ENCODE data around the gene SPIRE1.
"Not testable (repeated sequence)": the region's sequence is repeated elsewhere in the genome, so short reads cannot be mapped to it uniquely, and the experiment has no call there.

Gene SPIRE1

GRCh38 chr18:12647773-12648172 lies 10.1 kb downstream of the SPIRE1 start:
- DNase-seq (ENCODE audit: low read depth in 2 of 2), result no peak

- DNase-seq (ENCODE audit: low read depth in 2 of 2), result no peak
These were observed 12.1 kb downstream of the SPIRE1 start for GRCh38 chr18:12645751-12646203.

GRCh38 chr18:12645254-12645653 lies 12.7 kb downstream of the SPIRE1 start:
- DNase-seq (ENCODE audit: low read depth in 2 of 2), result no peak

- DNase-seq (ENCODE audit: low read depth in 2 of 2), result not testable (repeated sequence)
These were observed 14.2 kb downstream of the SPIRE1 start for GRCh38 chr18:12643756-12644155.

GRCh38 chr18:12640881-12641200 lies 17.1 kb downstream of the SPIRE1 start:
- no peak for DNase-seq (ENCODE audit: low read depth in 2 of 2)

DNA sequence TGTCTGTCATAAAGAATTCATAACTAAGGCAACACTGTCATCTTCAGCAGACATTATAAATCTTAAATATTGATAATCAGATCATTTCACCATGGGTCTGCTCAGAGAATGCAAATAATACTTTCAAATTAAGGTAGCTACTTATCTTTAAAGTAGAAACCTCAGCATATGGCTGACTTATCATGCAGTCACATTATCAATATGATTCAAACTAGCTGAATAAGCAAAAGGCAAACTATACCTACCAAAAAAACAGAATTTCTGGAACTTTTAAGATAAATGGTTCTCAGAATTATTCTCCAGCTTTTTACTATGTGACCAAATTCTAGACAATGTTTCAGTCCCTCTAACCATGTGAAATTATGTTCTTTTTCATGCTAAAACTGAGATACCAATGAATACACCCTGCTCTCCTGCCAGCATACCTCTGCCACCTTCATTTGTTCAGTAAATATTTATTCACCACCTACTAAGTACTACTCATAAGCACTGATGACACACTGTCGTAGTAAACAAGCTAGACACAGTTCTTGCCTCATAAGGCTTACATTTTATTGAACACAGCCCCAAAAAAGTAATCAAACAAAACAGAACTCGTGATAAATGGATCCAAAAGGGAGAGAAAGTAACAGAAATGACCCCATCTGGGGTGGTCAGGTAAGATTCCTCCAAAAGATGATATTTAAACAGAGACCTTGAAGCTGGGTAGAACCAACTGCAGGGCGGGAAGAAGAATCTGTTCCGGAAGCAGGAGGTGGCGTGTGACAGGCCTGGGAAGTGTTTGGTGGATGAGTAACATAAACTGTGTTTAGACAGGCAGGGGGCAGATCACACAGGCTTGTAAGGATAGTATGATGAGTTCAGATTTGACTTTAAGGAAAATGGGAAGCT lies 17.7 kb downstream of the SPIRE1 start:
- no peak for DNase-seq (ENCODE audit: low read depth in 2 of 2)

DNA sequence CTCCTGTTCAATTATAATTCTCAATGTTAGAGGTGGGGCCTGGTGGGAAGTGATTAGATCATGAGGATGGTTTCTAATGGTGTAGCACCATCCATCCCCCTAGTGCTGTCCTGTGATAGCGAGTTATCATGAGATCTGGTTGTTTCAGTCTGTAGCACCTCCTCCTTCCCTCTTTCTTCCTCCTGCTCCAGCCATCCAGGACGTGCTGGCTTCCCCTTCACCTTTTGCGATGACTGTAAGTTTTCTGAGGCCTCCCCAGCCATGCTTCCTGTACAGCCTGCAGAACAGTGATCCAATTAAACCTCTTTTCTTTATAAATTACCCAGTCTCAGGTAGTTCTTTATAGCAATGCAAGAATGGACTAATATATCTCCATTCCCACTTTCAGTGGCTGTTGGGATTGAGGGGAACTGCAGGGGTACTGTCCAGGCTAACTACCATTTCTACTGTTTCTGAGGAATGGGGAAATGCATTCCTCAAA lies 19.2 kb downstream of the SPIRE1 start:
- DNase-seq (ENCODE audit: low read depth in 2 of 2), result no peak

DNA sequence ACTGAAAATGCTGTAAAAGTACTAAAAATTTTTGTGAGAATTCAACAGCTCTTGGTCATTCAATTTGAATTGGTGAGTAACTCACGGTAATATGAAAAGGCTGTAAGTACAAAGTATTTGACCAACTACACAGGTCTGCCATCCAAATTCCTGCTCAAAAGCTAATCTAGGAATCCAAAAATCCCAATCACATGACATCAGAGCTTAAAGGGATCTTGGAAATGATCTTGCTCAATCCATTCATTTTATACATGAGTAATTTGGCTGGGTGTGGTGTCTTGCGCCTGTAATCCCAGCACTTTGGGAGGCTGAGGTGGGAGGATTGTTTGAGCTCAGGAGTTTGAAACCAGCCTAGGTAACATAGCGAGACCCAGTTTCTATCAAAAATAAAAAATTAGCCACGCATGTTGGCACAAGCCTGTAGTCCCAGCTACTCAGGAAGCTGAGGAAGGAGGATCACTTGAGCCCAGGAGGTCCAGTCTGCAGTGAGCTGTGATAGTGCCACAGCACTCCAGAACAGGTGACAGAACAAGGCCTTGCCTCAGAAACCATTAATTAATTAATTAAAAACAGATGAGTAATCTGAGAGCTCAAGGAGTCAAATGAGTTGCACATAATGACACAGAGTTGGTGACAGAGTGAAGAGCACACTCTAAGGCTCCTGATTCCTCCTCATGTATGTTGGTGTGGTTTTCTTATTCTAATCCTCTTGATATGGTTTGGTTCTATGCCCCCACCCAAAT lies 19.8 kb downstream of the SPIRE1 start:
- no peak for DNase-seq (ENCODE audit: low read depth in 2 of 2)

- DNase-seq (ENCODE audit: low read depth in 2 of 2), result no peak
These were observed 20.5 kb downstream of the SPIRE1 start for GRCh38 chr18:12637393-12637792.

DNA sequence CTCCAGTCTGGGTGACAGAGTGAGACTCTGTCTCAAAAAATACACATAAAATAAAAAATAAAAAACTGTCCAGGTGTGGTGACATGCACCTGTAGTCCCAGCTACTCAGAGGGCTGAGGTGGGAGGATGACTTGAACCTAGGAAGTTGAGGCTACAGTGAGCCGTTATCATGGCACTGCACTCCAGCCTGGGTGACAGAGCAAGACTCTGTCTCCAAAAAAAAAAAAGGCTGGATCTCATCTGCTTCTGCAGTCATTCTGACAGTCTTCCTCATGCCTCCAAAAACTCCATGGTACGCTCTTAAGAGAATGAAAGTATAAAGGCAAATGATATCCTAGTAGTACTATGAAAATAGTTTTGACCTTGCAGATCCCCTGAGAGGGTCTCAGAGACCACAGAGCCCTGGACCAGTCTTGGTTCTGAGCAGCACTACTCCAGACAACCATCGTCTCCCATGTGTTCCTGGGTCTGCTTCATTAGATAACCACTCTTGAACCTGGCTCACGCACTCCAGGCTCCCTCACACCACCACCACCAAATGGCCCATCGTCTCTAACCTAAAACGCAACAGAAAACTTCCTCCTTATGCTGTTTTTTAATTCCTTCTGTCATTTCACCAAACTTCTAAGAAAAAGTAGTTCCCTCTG lies 26.0 kb downstream of the SPIRE1 start:
- no peak for DNase-seq (ENCODE audit: low read depth in 2 of 2)

DNA sequence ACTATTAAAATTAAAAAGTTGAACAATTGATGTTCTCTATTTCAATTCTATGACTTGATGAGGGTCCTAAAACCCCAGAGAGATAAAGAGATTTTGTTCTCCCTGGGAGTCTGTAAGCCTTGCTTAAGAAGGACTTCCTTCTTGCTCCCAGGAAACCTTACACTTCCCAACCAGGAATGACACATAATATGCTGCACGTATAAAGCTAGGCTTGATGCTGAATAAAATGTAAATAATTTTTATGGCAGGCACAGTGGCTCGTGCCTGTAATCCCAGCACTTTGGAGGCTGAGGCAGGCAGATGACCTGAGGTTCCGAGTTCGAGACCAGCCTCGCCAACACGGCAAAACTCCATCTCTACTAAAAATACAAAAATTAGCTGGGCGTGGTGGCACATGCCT lies 27.8 kb downstream of the SPIRE1 start:
- DNase-seq (ENCODE audit: low read depth in 2 of 2), result no peak

GRCh38 chr18:12628706-12629702 lies 28.9 kb downstream of the SPIRE1 start:
- no peak for DNase-seq (ENCODE audit: low read depth in 2 of 2)

GRCh38 chr18:12627199-12627598 lies 30.7 kb downstream of the SPIRE1 start:
- DNase-seq (ENCODE audit: low read depth in 2 of 2), result not testable (repeated sequence)

- no peak for DNase-seq (ENCODE audit: low read depth in 2 of 2)
These were observed 32.7 kb downstream of the SPIRE1 start for GRCh38 chr18:12625241-12625640.

GRCh38 chr18:12621742-12622306 lies 36.1 kb downstream of the SPIRE1 start:
- no peak for DNase-seq (ENCODE audit: low read depth in 2 of 2)

DNA sequence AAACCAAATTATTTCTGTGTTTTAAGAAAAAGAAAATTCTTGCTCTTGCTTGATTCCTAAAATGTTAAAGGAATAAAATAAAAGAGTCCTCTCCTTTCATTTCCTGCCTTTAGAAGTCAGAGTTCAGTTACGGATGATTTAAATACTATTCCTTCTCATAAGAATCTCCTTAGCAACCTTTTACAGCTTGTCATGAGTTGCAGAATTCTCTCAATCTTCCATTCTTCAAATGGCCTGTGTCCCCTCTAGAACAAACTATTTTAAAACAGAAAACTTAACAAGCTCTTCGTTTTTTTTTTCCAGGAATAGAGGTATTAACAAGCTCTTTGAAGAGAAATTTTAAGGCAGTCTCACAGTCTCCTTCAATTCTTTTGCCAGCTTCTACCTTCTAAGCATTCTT lies 42.2 kb downstream of the SPIRE1 start:
- no peak for DNase-seq (ENCODE audit: low read depth in 2 of 2)

DNA sequence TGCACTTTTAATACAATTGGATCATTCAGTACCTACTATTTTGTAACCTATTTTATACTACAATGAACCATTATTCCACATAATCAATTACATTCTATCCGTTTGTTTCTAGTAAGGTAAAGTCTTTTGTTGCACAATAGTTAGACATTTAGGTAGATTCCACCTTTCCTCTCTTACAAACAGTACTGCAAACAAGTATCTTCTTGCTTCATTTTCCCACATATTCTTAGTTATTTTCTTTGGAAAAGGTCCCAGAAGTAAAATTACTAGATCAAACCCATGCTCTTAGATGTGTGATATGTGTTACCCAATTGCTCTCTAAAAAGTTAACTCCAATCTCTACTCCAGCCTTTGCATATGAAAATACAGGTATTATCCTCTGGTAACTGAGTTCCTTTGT lies 49.6 kb downstream of the SPIRE1 start:
- DNase-seq (ENCODE audit: low read depth in 2 of 2), result no peak

- no peak for DNase-seq (ENCODE audit: low read depth in 2 of 2)
These were observed 51.2 kb downstream of the SPIRE1 start for GRCh38 chr18:12606592-12607315.

DNA sequence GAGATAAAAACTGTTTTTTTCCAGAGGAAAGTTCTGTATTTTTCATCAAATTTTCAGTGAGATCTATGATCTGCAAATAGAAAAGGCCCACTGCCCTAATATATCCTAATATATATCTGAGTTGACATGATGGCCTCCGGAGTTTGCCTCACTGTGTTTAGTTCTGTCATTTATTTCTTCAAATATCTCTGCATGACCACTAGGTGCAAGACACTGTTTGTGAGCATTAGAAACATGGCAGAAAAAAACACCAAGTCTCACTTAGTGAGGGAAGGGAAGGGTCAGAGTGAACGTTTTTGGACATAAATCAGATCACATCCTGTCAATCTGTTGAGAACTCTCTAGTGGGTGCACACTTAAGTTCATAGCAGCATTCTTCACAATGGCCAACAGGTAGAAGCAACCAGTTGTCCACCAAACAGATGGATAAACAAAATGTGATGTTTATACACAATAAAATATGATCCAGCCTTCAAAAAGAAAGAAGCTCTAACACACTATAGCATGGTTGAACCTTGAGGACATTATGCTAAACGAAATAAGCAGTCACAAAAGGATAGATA lies 53.4 kb downstream of the SPIRE1 start:
- DNase-seq (ENCODE audit: low read depth in 2 of 2), result no peak

DNA sequence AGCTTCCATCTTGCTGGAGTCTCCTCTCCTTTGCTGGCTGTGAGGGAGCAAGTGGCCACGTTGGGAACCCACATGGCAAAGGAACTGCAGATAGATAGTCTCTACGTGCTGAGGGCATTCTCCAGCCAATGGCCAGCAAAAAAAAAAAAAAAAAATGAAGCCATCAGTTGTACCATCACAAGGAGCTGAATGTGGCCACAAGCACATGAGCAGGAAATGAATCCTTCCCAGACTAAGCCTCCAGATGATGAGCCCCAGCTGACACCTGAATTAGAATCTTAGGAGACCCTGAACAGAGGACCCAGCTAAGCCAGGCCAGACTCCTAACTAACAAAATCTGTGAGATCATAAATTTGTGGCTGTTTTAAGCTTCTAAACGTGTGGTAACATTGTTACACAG lies 57.9 kb downstream of the SPIRE1 start:
- no peak for DNase-seq (ENCODE audit: low read depth in 2 of 2)
